ENCODE measurements around the gene CNBP. TPM values are rescaled to one million over a fixed set of nuclear protein-coding genes. Genes with fewer than 3 reads are reported as not detected.
A peak's percentile ranks its signal among the peaks of the same experiment; 100 is the strongest.
"Not testable (repeated sequence)": the region's sequence is repeated elsewhere in the genome, so short reads cannot be mapped to it uniquely, and the experiment has no call there.

The CNBP gene
- total RNA-seq, 4 donors from 2014 or later: 169 to 329 (median 258) TPM

DNA sequence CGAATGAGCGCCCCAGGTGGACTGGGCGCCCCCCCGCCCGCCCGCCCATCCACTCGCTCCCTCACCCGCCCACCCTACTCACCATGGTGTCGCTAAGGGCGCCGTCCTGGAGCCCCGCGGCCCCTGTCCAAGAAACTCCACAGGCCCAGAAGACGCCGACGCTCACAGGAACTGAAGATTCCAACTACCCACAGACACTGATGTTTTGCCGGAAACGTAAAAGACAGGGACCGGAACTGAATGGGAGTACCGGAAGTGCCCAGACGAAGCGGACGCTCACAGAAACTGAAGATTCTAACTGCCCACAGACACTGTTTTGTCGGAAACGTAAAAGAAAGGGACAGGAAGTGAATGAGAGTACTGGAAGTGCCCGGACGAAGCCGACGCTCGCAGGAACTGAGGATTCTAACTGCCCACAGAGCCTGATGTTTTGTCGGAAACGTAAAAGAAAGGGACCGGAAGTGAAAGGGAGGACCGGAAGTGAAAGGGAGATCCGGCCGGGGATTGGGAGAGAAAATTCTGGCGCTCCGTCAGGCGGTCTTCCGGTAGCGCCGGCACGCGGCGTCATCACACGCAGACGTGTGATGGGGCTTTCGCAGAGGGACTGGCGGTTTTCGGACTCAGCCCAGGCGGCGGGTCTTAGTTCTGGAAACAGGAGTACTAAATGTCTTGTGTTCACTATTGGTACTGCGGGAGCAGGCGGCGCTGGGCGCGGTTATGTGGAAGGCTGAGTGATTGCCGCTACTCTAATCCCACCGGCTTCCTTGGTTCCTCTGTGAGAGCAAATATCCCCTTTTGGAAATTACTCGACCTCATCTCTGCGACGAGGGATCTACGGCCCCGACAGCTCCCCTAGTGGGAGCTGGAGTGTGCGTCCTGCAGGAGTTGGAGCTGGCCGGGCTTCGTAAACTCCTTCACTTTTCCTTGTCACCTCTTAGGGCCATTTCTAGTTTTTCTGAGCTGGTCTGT is 22.5 kb downstream of the CNBP start, which contains the start of gene ISY1:
TSS of gene ISY1 (minus strand) at position 173 of the 969 bp plus-strand sequence. CDS start at position 85, 88 bp downstream.
- Histone ChIP-seq H3K9me3 (no peaks in the 10 kb centered on the region), H3K4me3 (peak within 1 kb of the TSS; percentile 76 to 93 (median 88)), H3K27me3 (no peaks in the 10 kb centered on the region), H3K27ac (peak within 1 kb of the TSS; percentile 90 to 96 (median 95)), H3K36me3 (peaks cover 0 to 25% (median 6%) of the 10 kb centered on the region in 4 donors), H3K4me1 (peaks cover 7 to 27% (median 22%) of the 10 kb centered on the region in 4 donors)
- 0% methylated on average over 33 to 60 of the region's 67 CpGs for WGBS, 2 donors (ENCODE audit: low coverage in 1 of 2)
- in situ Hi-C loops (cut with MboI; ENCODE audit: low pct_ligation_motif_present in 1 of 4, low pct_unique_long_range_greater_than_20kb in 1 of 4, low sequenced_read_pairs in 3 of 4): no loop called here
- TF ChIP-seq POLR2A (IDR thresholded peaks at IDR 0.05) (peak; percentile 81), EP300 (IDR thresholded peaks at IDR 0.05; ENCODE audit: low read depth) (no peak), POLR2AphosphoS5 (IDR thresholded peaks at IDR 0.05) (peak; percentile 66 to 92 (median 89))
- TF ChIP-seq, protein P1, sequence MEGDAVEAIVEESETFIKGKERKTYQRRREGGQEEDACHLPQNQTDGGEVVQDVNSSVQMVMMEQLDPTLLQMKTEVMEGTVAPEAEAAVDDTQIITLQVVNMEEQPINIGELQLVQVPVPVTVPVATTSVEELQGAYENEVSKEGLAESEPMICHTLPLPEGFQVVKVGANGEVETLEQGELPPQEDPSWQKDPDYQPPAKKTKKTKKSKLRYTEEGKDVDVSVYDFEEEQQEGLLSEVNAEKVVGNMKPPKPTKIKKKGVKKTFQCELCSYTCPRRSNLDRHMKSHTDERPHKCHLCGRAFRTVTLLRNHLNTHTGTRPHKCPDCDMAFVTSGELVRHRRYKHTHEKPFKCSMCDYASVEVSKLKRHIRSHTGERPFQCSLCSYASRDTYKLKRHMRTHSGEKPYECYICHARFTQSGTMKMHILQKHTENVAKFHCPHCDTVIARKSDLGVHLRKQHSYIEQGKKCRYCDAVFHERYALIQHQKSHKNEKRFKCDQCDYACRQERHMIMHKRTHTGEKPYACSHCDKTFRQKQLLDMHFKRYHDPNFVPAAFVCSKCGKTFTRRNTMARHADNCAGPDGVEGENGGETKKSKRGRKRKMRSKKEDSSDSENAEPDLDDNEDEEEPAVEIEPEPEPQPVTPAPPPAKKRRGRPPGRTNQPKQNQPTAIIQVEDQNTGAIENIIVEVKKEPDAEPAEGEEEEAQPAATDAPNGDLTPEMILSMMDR (IDR thresholded peaks at IDR 0.05): peak; percentile 63 to 80 (median 72)
- intact Hi-C loops (cut with DNase I; ENCODE audit: low total_unique reads): no loop called here
- peak; percentile 91 for DNase-seq

DNA sequence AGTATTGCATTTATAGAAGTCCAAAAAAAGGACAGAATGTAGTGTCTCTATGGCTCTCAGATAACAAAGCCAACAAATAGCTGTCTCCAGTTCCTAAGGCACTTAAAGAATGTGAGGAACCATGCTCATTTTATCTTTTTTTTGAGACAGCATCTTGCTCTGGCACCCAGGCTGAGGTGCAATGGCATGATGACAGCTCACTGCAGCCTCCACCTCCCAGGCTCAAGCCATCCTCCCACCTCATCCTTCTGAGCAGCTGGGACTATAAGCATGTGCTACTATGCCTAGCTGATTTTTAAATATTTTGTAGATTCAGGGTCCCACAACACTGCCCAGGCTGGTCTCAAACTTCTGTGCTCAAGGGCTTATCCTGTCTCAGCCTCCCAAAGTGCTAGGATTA is 38.9 kb downstream of the CNBP start:
- TF ChIP-seq POLR2AphosphoS5 (IDR thresholded peaks at IDR 0.05) (no peak), EP300 (IDR thresholded peaks at IDR 0.05; ENCODE audit: low read depth) (no peak), POLR2A (IDR thresholded peaks at IDR 0.05) (no peak)
- TF ChIP-seq, protein P1 (IDR thresholded peaks at IDR 0.05): no peak
- no peak overlapping the region for H3K4me3 ChIP-seq
- H3K27ac ChIP-seq: no peak overlapping the region
- H3K36me3 ChIP-seq: peaks cover 0 to 31% (median 9%) of the 10 kb centered on the region in 4 donors
- no peak for DNase-seq
- intact Hi-C loops (cut with DNase I; ENCODE audit: low total_unique reads): no loop called here
- in situ Hi-C loops (cut with MboI; ENCODE audit: low pct_ligation_motif_present in 1 of 4, low pct_unique_long_range_greater_than_20kb in 1 of 4, low sequenced_read_pairs in 3 of 4): no loop called here
- H3K27me3 ChIP-seq: no peaks in the 10 kb centered on the region
- H3K4me1 ChIP-seq: no peaks in the 10 kb centered on the region
- no peaks in the 10 kb centered on the region for H3K9me3 ChIP-seq

DNA sequence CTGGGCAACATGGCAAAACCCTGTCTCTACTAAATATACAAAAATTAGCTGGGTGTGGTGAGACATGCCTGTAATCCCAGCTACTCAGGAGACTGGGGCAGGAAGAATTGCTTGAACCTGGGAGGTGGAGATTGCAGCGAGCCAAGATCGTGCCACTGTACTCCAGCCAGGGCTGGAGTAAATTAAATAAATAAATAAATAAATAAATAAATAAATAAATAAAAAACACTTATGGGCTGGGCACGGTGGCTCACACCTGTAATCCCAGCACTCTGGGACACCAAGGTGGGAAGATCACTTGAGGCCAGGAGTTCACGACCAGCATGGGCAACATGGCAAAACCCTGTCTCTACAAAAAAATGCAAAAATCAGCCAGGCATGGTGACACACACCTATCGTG is 42.7 kb downstream of the CNBP start:
- H3K4me3 ChIP-seq; intact Hi-C loops (cut with DNase I; ENCODE audit: low total_unique reads); H3K4me1 ChIP-seq; H3K27me3 ChIP-seq; H3K9me3 ChIP-seq; H3K27ac ChIP-seq; DNase-seq; in situ Hi-C loops (cut with MboI; ENCODE audit: low pct_ligation_motif_present in 1 of 4, low pct_unique_long_range_greater_than_20kb in 1 of 4, low sequenced_read_pairs in 3 of 4): not testable (repeated sequence)
- 92 to 100% methylated on average over 2 to 5 of the region's 5 CpGs for WGBS, 2 donors (ENCODE audit: low coverage in 1 of 2)
- H3K36me3 ChIP-seq: peaks cover 0 to 59% (median 22%) of the 10 kb centered on the region in 4 donors

DNA sequence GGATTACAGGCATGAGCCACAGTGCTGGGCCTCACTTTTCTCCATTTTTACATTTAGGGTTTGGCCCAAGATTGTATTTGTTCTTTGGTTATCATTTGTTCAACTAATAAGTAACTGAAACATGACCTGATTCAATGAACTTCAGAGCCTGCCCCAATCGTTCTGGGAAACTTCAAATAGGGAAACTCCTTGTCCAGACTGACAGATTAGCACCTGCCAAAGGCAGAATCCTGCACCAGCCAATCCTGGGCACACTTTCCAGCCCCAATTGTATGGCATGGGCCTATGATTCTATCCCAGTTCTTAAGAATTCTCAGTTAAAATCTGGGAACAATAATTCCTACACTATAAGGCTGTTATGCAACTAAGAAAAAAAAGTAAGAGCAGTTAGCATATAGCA is 43.8 kb downstream of the CNBP start:
- in situ Hi-C loops (cut with MboI; ENCODE audit: low pct_ligation_motif_present in 1 of 4, low pct_unique_long_range_greater_than_20kb in 1 of 4, low sequenced_read_pairs in 3 of 4): no loop called here
- 20 to 50% methylated on average over 1 of the region's 1 CpG for WGBS, 2 donors (ENCODE audit: low coverage in 1 of 2)
- H3K36me3 ChIP-seq: peaks cover 0 to 61% (median 22%) of the 10 kb centered on the region in 4 donors

DNA sequence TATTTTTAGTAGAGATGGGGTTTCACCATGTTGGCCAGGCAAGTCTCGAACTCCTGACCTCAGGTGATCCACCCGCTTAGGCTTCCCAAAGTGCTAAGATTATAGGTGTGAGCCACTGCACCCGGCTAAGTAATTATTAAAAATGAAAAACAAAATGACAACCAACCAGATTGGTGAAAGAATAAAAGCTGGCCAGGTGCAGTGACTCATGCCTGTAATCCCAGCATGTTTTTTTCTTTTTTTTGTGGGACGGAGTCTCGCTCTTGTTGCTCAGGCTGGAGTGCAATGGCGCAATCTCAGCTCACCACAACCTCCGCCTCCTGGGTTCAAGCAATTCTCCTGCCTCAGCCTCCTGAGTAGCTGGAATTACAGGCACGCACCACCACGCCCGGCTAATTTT is 47.4 kb downstream of the CNBP start:
- H3K27ac ChIP-seq; H3K9me3 ChIP-seq; intact Hi-C loops (cut with DNase I; ENCODE audit: low total_unique reads); H3K4me3 ChIP-seq; in situ Hi-C loops (cut with MboI; ENCODE audit: low pct_ligation_motif_present in 1 of 4, low pct_unique_long_range_greater_than_20kb in 1 of 4, low sequenced_read_pairs in 3 of 4); DNase-seq; H3K4me1 ChIP-seq; H3K27me3 ChIP-seq: not testable (repeated sequence)
- 90 to 95% methylated on average over 10 of the region's 10 CpGs for WGBS, 2 donors (ENCODE audit: low coverage in 1 of 2)
- H3K36me3 ChIP-seq: peaks cover 0 to 72% (median 33%) of the 10 kb centered on the region in 4 donors

More for the DNA sequence above, 43.8 kb downstream of the CNBP start:
- intact Hi-C loops (cut with DNase I; ENCODE audit: low total_unique reads): no loop called here
- Histone ChIP-seq H3K27me3 (no peaks in the 10 kb centered on the region), H3K27ac (no peak overlapping the region), H3K4me1 (no peaks in the 10 kb centered on the region), H3K9me3 (no peaks in the 10 kb centered on the region), H3K4me3 (no peak overlapping the region)
- TF ChIP-seq POLR2A (IDR thresholded peaks at IDR 0.05) (no peak), EP300 (IDR thresholded peaks at IDR 0.05; ENCODE audit: low read depth) (no peak), POLR2AphosphoS5 (IDR thresholded peaks at IDR 0.05) (no peak)
- TF ChIP-seq, protein P1 (IDR thresholded peaks at IDR 0.05): no peak
- no peak for DNase-seq

Data from transverse colon (tissue), 4 donors.